H1 (cell line): ENCODE data around the gene ENPP6. TPM values are rescaled to one million over a fixed set of nuclear protein-coding genes. Genes with fewer than 3 reads are reported as not detected.

Experiments
- CTCF ChIA-PET: fragments of 300-600 bp; sonication (Branson Sonifier 250); formaldehyde crosslinking; loops from one replicate; lab custom pipeline; 2021; ENCODE audit not compliant: partially characterized antibody; lab: Charles Lee
- POLR2A ChIA-PET: fragments of 300-600 bp; sonication (Branson Sonifier 250); formaldehyde crosslinking; loops from one replicate; lab custom pipeline; 2021; ENCODE audit warnings: inconsistent platforms; ENCODE audit not compliant: partially characterized antibody; lab: Charles Lee
- DNase-seq, 2 experiments: peaks; one replicate each; pipeline versions ENCODE4 v3.0.0 to v3.0.0-alpha.2; 2010 to 2022; ENCODE audit warnings: low spot score in 2 of 2, low read depth in 1 of 2, mixed read lengths in 1 of 2
- FAIRE-seq: peaks from 2 replicates; lab custom pipeline; 2011; peaks lifted over from hg19 to GRCh38; lab: Jason Lieb, UNC
- H2AFZ ChIP-seq: 2 replicates; pipeline ENCODE4 v1.8.1; 2012; ENCODE audit warnings: low read length, inconsistent platforms
- H2AK5ac ChIP-seq: 2 replicates; pipeline ENCODE4 v1.6.1; 2013; ENCODE audit warnings: low read depth, low read length
- H2BK120ac ChIP-seq: replicated peaks from 2 replicates; pipeline ENCODE3; 2013; ENCODE audit warnings: low read depth, low read length, inconsistent platforms
- H2BK12ac ChIP-seq: 2 replicates; pipeline ENCODE4 v1.6.1; 2013; ENCODE audit warnings: low read depth, low read length
- H2BK15ac ChIP-seq: 2 replicates; pipeline ENCODE4 v1.6.1; 2013; ENCODE audit warnings: low read length
- H2BK20ac ChIP-seq: 2 replicates; pipeline ENCODE4 v1.6.1; 2013; ENCODE audit warnings: low read length
- H2BK5ac ChIP-seq: 2 replicates; pipeline ENCODE4 v1.6.1; 2013; ENCODE audit warnings: low read depth, low read length
- H3K14ac ChIP-seq: 2 replicates; pipeline ENCODE4 v1.6.1; 2013; ENCODE audit warnings: inconsistent platforms; ENCODE audit not compliant: insufficient read length
- H3K18ac ChIP-seq: 2 replicates; pipeline ENCODE4 v1.6.1; 2013; ENCODE audit warnings: low read length; ENCODE audit errors: extremely low read depth
- H3K23ac ChIP-seq: 2 replicates; pipeline ENCODE4 v1.6.1; 2013; ENCODE audit warnings: inconsistent platforms; ENCODE audit not compliant: insufficient read length
- H3K23me2 ChIP-seq: 2 replicates; pipeline ENCODE4 v1.6.1; 2013; ENCODE audit warnings: low read depth, low read length
- H3K27ac ChIP-seq: 2 replicates; pipeline ENCODE4 v1.6.1; 2011; ENCODE audit warnings: low read depth, low read length, inconsistent platforms
- H3K27me3 ChIP-seq, 4 experiments: replicated peaks in 1 of 4; 1 replicate in 1 of 4; 2 replicates in 3 of 4; pipeline versions ENCODE4 v1.6.1 to v1.8.1; 2011 to 2013; ENCODE audit warnings: low read length in 3 of 4, mild to moderate bottlenecking in 3 of 4, inconsistent platforms in 2 of 4, mixed read lengths in 2 of 4, moderate library complexity in 1 of 4; ENCODE audit not compliant: control insufficient read depth in 3 of 4, insufficient read depth in 3 of 4; ENCODE audit errors: extremely low read depth in 1 of 4
- H3K36me3 ChIP-seq, 4 experiments: 2 replicates each; pipeline versions ENCODE4 v1.6.1 to v1.8.1; 2011 to 2013; ENCODE audit warnings: mild to moderate bottlenecking in 4 of 4, low read length in 3 of 4, moderate library complexity in 2 of 4, control low read depth in 1 of 4, inconsistent platforms in 1 of 4; ENCODE audit not compliant: insufficient read depth in 4 of 4, control insufficient read depth in 2 of 4
- H3K4ac ChIP-seq: replicated peaks from 2 replicates; pipeline ENCODE3; 2013; ENCODE audit warnings: low read length, low read depth, mixed read lengths, inconsistent platforms; ENCODE audit not compliant: insufficient read length
- H3K4me1 ChIP-seq, 4 experiments: replicated peaks in 1 of 4; 1 replicate in 1 of 4; 2 replicates in 3 of 4; pipeline versions ENCODE4 v1.6.1 to v1.8.1; 2011 to 2013; ENCODE audit warnings: low read length in 3 of 4, inconsistent platforms in 2 of 4, mixed read lengths in 1 of 4; ENCODE audit not compliant: insufficient read depth in 4 of 4, control insufficient read depth in 3 of 4
- H3K4me2 ChIP-seq, 2 experiments: 2 replicates each; pipeline versions ENCODE4 v1.6.1 to v1.8.1; 2011 to 2013; ENCODE audit warnings: low read depth in 2 of 2, low read length in 2 of 2, control low read depth in 1 of 2, inconsistent platforms in 1 of 2, mild to moderate bottlenecking in 1 of 2; ENCODE audit not compliant: insufficient read depth in 1 of 2
- H3K4me3 ChIP-seq, 4 experiments: fragments of 200-600, 300-600 bp in 1 of 4; sonication (generic), shearing (Covaris generic), sonication (Bioruptor Twin) in 1 of 4; 2 replicates each; pipeline versions ENCODE4 v1.5.1 to v1.8.1; 2011 to 2016; ENCODE audit warnings: low read length in 4 of 4, low read depth in 3 of 4, control low read depth in 2 of 4, inconsistent platforms in 2 of 4, mild to moderate bottlenecking in 2 of 4, mixed read lengths in 1 of 4, moderate library complexity in 1 of 4; ENCODE audit not compliant: insufficient read depth in 2 of 4; ENCODE audit errors: extremely low read depth in 1 of 4
- H3K56ac ChIP-seq: replicated peaks from 2 replicates; pipeline ENCODE3; 2013; ENCODE audit warnings: low read depth, mild to moderate bottlenecking, mixed read lengths, low read length, inconsistent platforms; ENCODE audit not compliant: insufficient read length
- H3K79me1 ChIP-seq: 2 replicates; pipeline ENCODE4 v1.6.1; 2013; ENCODE audit warnings: low read depth, low read length, control low read depth
- H3K79me2 ChIP-seq, 2 experiments: 2 replicates each; pipeline versions ENCODE4 v1.6.1 to v1.8.1; 2012 to 2013; ENCODE audit warnings: low read length in 2 of 2, mild to moderate bottlenecking in 2 of 2, inconsistent platforms in 1 of 2; ENCODE audit not compliant: insufficient read depth in 2 of 2, control insufficient read depth in 1 of 2
- H3K9ac ChIP-seq, 4 experiments: replicated peaks in 1 of 4; 1 replicate in 1 of 4; 2 replicates in 3 of 4; pipeline versions ENCODE4 v1.6.1 to v1.8.1; 2011 to 2013; ENCODE audit warnings: low read depth in 3 of 4, low read length in 3 of 4, control low read depth in 2 of 4, mild to moderate bottlenecking in 2 of 4, moderate library complexity in 2 of 4, inconsistent platforms in 1 of 4; ENCODE audit errors: extremely low read depth in 1 of 4
- H3K9me3 ChIP-seq, 2 experiments: 2 replicates each; pipeline versions ENCODE4 v1.6.1 to v1.8.1; 2012 to 2013; ENCODE audit warnings: mild to moderate bottlenecking in 2 of 2, moderate library complexity in 2 of 2, control low read depth in 1 of 2, inconsistent platforms in 1 of 2, low read depth in 1 of 2, low read length in 1 of 2, mixed read lengths in 1 of 2; ENCODE audit not compliant: insufficient read depth in 2 of 2
- H4K20me1 ChIP-seq, 2 experiments: replicated peaks in 1 of 2; 2 replicates each; pipeline versions ENCODE3 to v1.8.1; 2011 to 2013; ENCODE audit warnings: inconsistent platforms in 2 of 2, low read length in 2 of 2, mild to moderate bottlenecking in 1 of 2; ENCODE audit not compliant: insufficient read depth in 2 of 2, control insufficient read depth in 1 of 2
- H4K5ac ChIP-seq: 2 replicates; pipeline ENCODE4 v1.6.1; 2013; ENCODE audit warnings: low read length, low read depth, mixed read lengths, inconsistent platforms; ENCODE audit not compliant: insufficient read length
- H4K8ac ChIP-seq: 2 replicates; pipeline ENCODE4 v1.8.0; 2013; ENCODE audit warnings: mild to moderate bottlenecking, moderate library complexity, low read length, inconsistent platforms; ENCODE audit not compliant: insufficient read depth; ENCODE audit errors: extremely low read depth
- H4K91ac ChIP-seq: replicated peaks from 2 replicates; pipeline ENCODE3; 2013; ENCODE audit warnings: low read length, mixed read lengths, inconsistent platforms; ENCODE audit not compliant: insufficient read length
- CEBPB ChIP-seq: IDR thresholded peaks from 2 replicates; pipeline ENCODE4 v1.6.1; 2012; ENCODE audit warnings: low read depth, low read length
- CHD2 ChIP-seq: IDR thresholded peaks from 2 replicates; pipeline ENCODE4 v1.6.1; 2012; ENCODE audit warnings: low read length, improper control_type of control experiment
- WGBS, 2 experiments: shearing (Covaris generic) in 1 of 2; methylation state at CpG; one replicate each; pipeline versions ENCODE4 v1.1.6 to v1.1.7; 2013 to 2015; ENCODE audit warnings: low lambda C conversion rate in 2 of 2, mixed read lengths in 2 of 2, inconsistent platforms in 1 of 2, low coverage in 1 of 2, missing lambda C conversion rate in 1 of 2; ENCODE audit not compliant: insufficient replicate concordance in 2 of 2, insufficient coverage in 1 of 2, insufficient read length in 1 of 2; ENCODE audit errors: extremely low coverage in 1 of 2, missing lambda C conversion rate in 1 of 2; 5-methylcytosine and 5-hydroxymethylcytosine counted together
- polyA plus RNA-seq, 7 experiments: library from polyadenylated mRNA; depleted of rRNA in 3 of 7; stranded (reverse) in 5 of 7; unstranded in 2 of 7; fragments of >200 nt in 5 of 7; fragments of 200-250 nt in 2 of 7; gene quantifications; 1 replicate in 5 of 7; 2 replicates in 1 of 7; 4 replicates in 1 of 7; pipeline versions ENCODE4 v1.2.1 to v1.2.3, GENCODE V29; 2011 to 2013; ENCODE audit warnings: missing spikeins in 2 of 7, mixed read lengths in 2 of 7
- total RNA-seq: library from RNA; stranded (reverse); fragmentation: NEBNext Ultra II Directional; extraction: Animal tissue kit (Norgen Biotek cat#: 25700); gene quantifications from 2 replicates; pipeline ENCODE4 v1.2.1, GENCODE V29; 2021

The ENPP6 gene
- total and polyA plus RNA-seq, 2 of the 8 experiments (the other 6 are each of a cell fraction or from before 2014, with no cell fraction given), result 0.11 to 0.20 TPM

- CTCF ChIA-PET, result no interaction called here
Measured at GRCh38 chr4:184062769-184063168, 154.9 kb downstream of the ENPP6 start.

More at GRCh38 chr4:184062769-184063168, 154.9 kb downstream of the ENPP6 start:
- H3K27me3 ChIP-seq, result peaks cover 0 to 1% (median 0%) of the 10 kb centered on the region in 4 experiments; a peak in 1 of 7 replicates
- H2AFZ ChIP-seq, result no peak overlapping the region
- no peak overlapping the region for H4K5ac ChIP-seq
- no peaks in the 10 kb centered on the region for H3K79me2 ChIP-seq
- POLR2A ChIA-PET, result no interaction called here
- no peak overlapping the region for H3K56ac ChIP-seq
- H3K23me2 ChIP-seq, result no peaks in the 10 kb centered on the region
- no peak overlapping the region for H3K14ac ChIP-seq
- no peak overlapping the region for H3K18ac ChIP-seq
- H3K9me3 ChIP-seq, result no peaks in the 10 kb centered on the region
- no peaks in the 10 kb centered on the region for H4K20me1 ChIP-seq
- H2AK5ac ChIP-seq, result no peak overlapping the region
- no peak overlapping the region for H2BK20ac ChIP-seq
- DNase-seq, result no peak
- no peak overlapping the region for H4K91ac ChIP-seq
- H4K8ac ChIP-seq, result no peak overlapping the region
- H3K79me1 ChIP-seq, result no peaks in the 10 kb centered on the region
- TF ChIP-seq CHD2 (no peak), CEBPB (peak; percentile 96)
- TF ChIP-seq, all 59 proteins: peak for 1
- 76% methylated on average over 7 of the region's 7 CpGs; no CpG with 5 or more reads in 1 of the 2 experiments for WGBS, 2 experiments
- Histone ChIP-seq H2BK5ac (no peak overlapping the region), H2BK12ac (no peak overlapping the region), H3K36me3 (no peaks in the 10 kb centered on the region), H3K4me3 (no peak overlapping the region), H3K4me1 (peaks cover 0 to 2% (median under 1%) of the 10 kb centered on the region in 4 experiments; a peak in 1 of 7 replicates), H2BK15ac (no peak overlapping the region), H3K23ac (no peak overlapping the region), H3K4me2 (no peak overlapping the region), H3K27ac (no peak overlapping the region), H2BK120ac (no peak overlapping the region), H3K9ac (no peak overlapping the region), H3K4ac (no peak overlapping the region)
- FAIRE-seq, result no peak
